WTC11 (cell line): Measurements from ENCODE around the gene FMO2. TPM values are rescaled to one million over a fixed set of nuclear protein-coding genes. Genes with fewer than 3 reads are reported as not detected.

Experiments used
- ATAC-seq: fragments of 200-7000 bp; cut with Tn5 transposase; 2 replicates; pipeline ENCODE4 v1.10.0; 2021; ENCODE audit warnings: mild to moderate bottlenecking, moderate library complexity
- CTCF ChIA-PET: fragments of 300-600 bp; sonication (Branson Sonifier 250); formaldehyde crosslinking; loops from one replicate; lab custom pipeline; 2021; ENCODE audit warnings: antibody characterized with exemption; lab: Charles Lee
- POLR2A ChIA-PET: fragments of 350-600 bp; sonication (Branson Sonifier 250); formaldehyde crosslinking; loops from one replicate; lab custom pipeline; 2021; ENCODE audit warnings: antibody characterized with exemption; lab: Charles Lee
- DNase-seq: peaks from one replicate; pipeline ENCODE4 v3.0.0; 2021; ENCODE audit warnings: low spot score
- H3K27ac Mint-ChIP-seq: 2 replicates; pipeline ENCODE4 v1.8.0; 2021; ENCODE audit warnings: mixed read lengths
- H3K27me3 Mint-ChIP-seq: 2 replicates; pipeline ENCODE4 v1.8.0; 2021; ENCODE audit warnings: low read depth, mild to moderate bottlenecking, moderate library complexity, mixed read lengths
- H3K36me3 Mint-ChIP-seq: 2 replicates; pipeline ENCODE4 v1.8.0; 2021; ENCODE audit warnings: mixed read lengths
- H3K4me1 Mint-ChIP-seq: 2 replicates; pipeline ENCODE4 v1.8.0; 2022; ENCODE audit warnings: mixed read lengths
- H3K4me3 Mint-ChIP-seq: 2 replicates; pipeline ENCODE4 v1.8.0; 2021; ENCODE audit warnings: mild to moderate bottlenecking, moderate library complexity, mixed read lengths
- H3K9me3 Mint-ChIP-seq: 2 replicates; pipeline ENCODE4 v1.8.0; 2021; ENCODE audit warnings: mixed read lengths
- CBFB ChIP-seq: sonication (generic); formaldehyde crosslinking; IDR thresholded peaks from 2 replicates; pipeline ENCODE4 v1.8.1; 2022; ENCODE audit warnings: mild to moderate bottlenecking, low read depth, missing genetic modification reagents
- CREM ChIP-seq: sonication (generic); formaldehyde crosslinking; IDR thresholded peaks from 2 replicates; pipeline ENCODE4 v1.8.1; 2022; ENCODE audit warnings: mild to moderate bottlenecking, missing genetic modification reagents, moderate library complexity
- CTCF ChIP-seq: fragments of 200-600 bp; IDR thresholded peaks from 2 replicates; pipeline ENCODE4 v1.8.0; 2022; ENCODE audit warnings: antibody characterized with exemption
- EMX1 ChIP-seq: fragments of 250-450 bp; sonication (Bioruptor Pico); IDR thresholded peaks from 2 replicates; pipeline ENCODE4 v1.8.0; 2021; ENCODE audit warnings: mild to moderate bottlenecking
- ESRRA ChIP-seq: sonication (generic); formaldehyde crosslinking; IDR thresholded peaks from 2 replicates; pipeline ENCODE4 v1.8.1; 2022; ENCODE audit warnings: mild to moderate bottlenecking, missing genetic modification reagents, borderline replicate concordance
- ETV6 ChIP-seq: sonication (generic); formaldehyde crosslinking; IDR thresholded peaks from 2 replicates; pipeline ENCODE4 v1.8.1; 2022; ENCODE audit warnings: mild to moderate bottlenecking, missing genetic modification reagents
- FOXP1 ChIP-seq: sonication (generic); formaldehyde crosslinking; IDR thresholded peaks from 2 replicates; pipeline ENCODE4 v1.8.0; 2022; ENCODE audit warnings: missing genetic modification reagents, mild to moderate bottlenecking, moderate library complexity, borderline replicate concordance
- IRF1 ChIP-seq: sonication (generic); formaldehyde crosslinking; IDR thresholded peaks from 2 replicates; pipeline ENCODE4 v1.8.0; 2023; ENCODE audit warnings: missing genetic modification reagents
- IRF2 ChIP-seq: sonication (generic); formaldehyde crosslinking; IDR thresholded peaks from 2 replicates; pipeline ENCODE4 v1.8.0; 2022; ENCODE audit warnings: low read depth, missing genetic modification reagents, borderline replicate concordance
- JAZF1 ChIP-seq: fragments of 250-450 bp; sonication (Bioruptor Pico); IDR thresholded peaks from 2 replicates; pipeline ENCODE4 v1.9.0; 2021; ENCODE audit warnings: moderate library complexity, mild to moderate bottlenecking, inconsistent platforms
- NFATC4 ChIP-seq: fragments of 250-450 bp; sonication (Bioruptor Pico); IDR thresholded peaks from 2 replicates; pipeline ENCODE4 v1.9.0; 2021; ENCODE audit warnings: mild to moderate bottlenecking
- NR1H2 ChIP-seq: sonication (generic); formaldehyde crosslinking; IDR thresholded peaks from 2 replicates; pipeline ENCODE4 v1.9.0; 2021; ENCODE audit warnings: mild to moderate bottlenecking, moderate library complexity, missing genetic modification reagents
- SOX15 ChIP-seq: fragments of 250-450 bp; sonication (Bioruptor Pico); IDR thresholded peaks from 2 replicates; pipeline ENCODE4 v1.9.0; 2021; ENCODE audit warnings: mild to moderate bottlenecking
- TEAD1 ChIP-seq: sonication (generic); formaldehyde crosslinking; IDR thresholded peaks from 2 replicates; pipeline ENCODE4 v1.8.0; 2022; ENCODE audit warnings: mild to moderate bottlenecking, missing genetic modification reagents
- TEAD4 ChIP-seq: sonication (generic); formaldehyde crosslinking; IDR thresholded peaks from 2 replicates; pipeline ENCODE4 v1.8.0; 2022; ENCODE audit warnings: mild to moderate bottlenecking, missing genetic modification reagents
- TP53 ChIP-seq: sonication (generic); formaldehyde crosslinking; IDR thresholded peaks from 2 replicates; pipeline ENCODE4 v1.8.1; 2023; ENCODE audit warnings: mild to moderate bottlenecking, missing genetic modification reagents
- USF2 ChIP-seq: sonication (generic); formaldehyde crosslinking; IDR thresholded peaks from 2 replicates; pipeline ENCODE4 v1.8.1; 2023; ENCODE audit warnings: mild to moderate bottlenecking, missing genetic modification reagents, moderate library complexity
- ZBTB21 ChIP-seq: sonication (generic); formaldehyde crosslinking; IDR thresholded peaks from 2 replicates; pipeline ENCODE4 v1.8.1; 2023; ENCODE audit warnings: mild to moderate bottlenecking, missing genetic modification reagents, borderline replicate concordance
- ZBTB43 ChIP-seq: sonication (generic); formaldehyde crosslinking; IDR thresholded peaks from 2 replicates; pipeline ENCODE4 v1.8.1; 2023; ENCODE audit warnings: mild to moderate bottlenecking, missing genetic modification reagents
- ZNF317 ChIP-seq: sonication (generic); formaldehyde crosslinking; IDR thresholded peaks from 2 replicates; pipeline ENCODE4 v1.8.1; 2023; ENCODE audit warnings: low read depth, mild to moderate bottlenecking, moderate library complexity, missing genetic modification reagents, borderline replicate concordance
- ZNF396 ChIP-seq: fragments of 250-450 bp; sonication (Bioruptor Pico); IDR thresholded peaks from 2 replicates; pipeline ENCODE4 v1.8.0; 2021; ENCODE audit warnings: mild to moderate bottlenecking, moderate library complexity, borderline replicate concordance
- ZNF416 ChIP-seq: fragments of 250-450 bp; sonication (Bioruptor Pico); IDR thresholded peaks from 2 replicates; pipeline ENCODE4 v1.9.0; 2021; ENCODE audit warnings: mild to moderate bottlenecking, inconsistent platforms
- ZNF512 ChIP-seq: sonication (generic); formaldehyde crosslinking; IDR thresholded peaks from 2 replicates; pipeline ENCODE4 v1.8.1; 2022; ENCODE audit warnings: missing genetic modification reagents, borderline replicate concordance
- total RNA-seq: library from RNA; stranded (reverse); gene quantifications from 3 replicates; pipeline ENCODE4 v1.2.3, GENCODE V29; 2021
- TF ChIP-seq, protein P1 (sequence below): sonication (generic); formaldehyde crosslinking; IDR thresholded peaks from 2 replicates; pipeline ENCODE4 v1.8.1; 2023; ENCODE audit warnings: mild to moderate bottlenecking, missing genetic modification reagents, moderate library complexity

FMO2 gene
- total RNA-seq, 1 experiment from 2014 or later = not detected

DNA sequence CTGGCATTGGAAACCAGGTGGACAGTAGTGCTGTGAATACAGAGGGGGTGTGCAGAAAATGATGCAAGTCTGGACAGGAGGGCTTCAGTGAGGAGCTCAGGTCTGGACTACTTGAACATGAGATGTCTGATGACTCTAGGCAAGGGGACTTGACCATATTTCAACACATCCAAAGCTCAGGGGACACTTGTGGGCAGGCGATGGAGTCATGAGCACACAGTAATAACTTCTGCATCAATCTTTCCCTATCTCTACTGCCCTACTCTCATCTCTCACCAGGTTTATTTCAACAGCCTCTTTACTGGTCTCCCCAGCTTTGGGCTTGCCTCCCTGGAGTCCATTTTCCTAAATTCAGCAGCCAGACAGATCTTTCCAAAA is 21.9 kb downstream of the FMO2 start (continued):
- TF ChIP-seq ZNF512 (CRISPR knock-in tag) (no peak), TEAD4 (CRISPR knock-in tag) (no peak), FOXP1 (CRISPR knock-in tag) (no peak), EMX1 (CRISPR knock-in tag) (no peak), CREM (CRISPR knock-in tag) (no peak), ZBTB21 (CRISPR knock-in tag) (no peak)

- Mint-ChIP-seq H3K27me3 (peaks cover 3% of the 10 kb centered on the region; the same call in 1 of the 2 replicates), H3K4me1 (peaks cover 27% of the 10 kb centered on the region), H3K4me3 (no peak overlapping the region)
- CTCF ChIA-PET = no interaction called here
- no peak for ATAC-seq
- no peak for TF ChIP-seq FOXP1 (CRISPR knock-in tag)
- TF ChIP-seq ZNF396 (CRISPR knock-in tag) = no peak
- TF ChIP-seq ESRRA (CRISPR knock-in tag) = no peak
- no peak for TF ChIP-seq TP53 (CRISPR knock-in tag)
- TF ChIP-seq CTCF = no peak
- TF ChIP-seq ZNF416 (CRISPR knock-in tag) = no peak
- TF ChIP-seq ZBTB43 (CRISPR knock-in tag) = no peak
- no peak for TF ChIP-seq SOX15 (CRISPR knock-in tag)
- no peak for TF ChIP-seq EMX1 (CRISPR knock-in tag)
- no peak for TF ChIP-seq USF2 (CRISPR knock-in tag)
- TF ChIP-seq ETV6 (CRISPR knock-in tag) = no peak
- TF ChIP-seq JAZF1 = no peak
- TF ChIP-seq IRF2 (CRISPR knock-in tag) = no peak
- no peak for TF ChIP-seq ZNF317 (CRISPR knock-in tag)
- TF ChIP-seq, all 79 proteins: peak for 0
- POLR2A ChIA-PET = no interaction called here
- H3K27ac Mint-ChIP-seq = no peak overlapping the region
- 0 out of 2 replicates have a peak, but pooled peaks cover 2% of the 10 kb centered on the region for H3K36me3 Mint-ChIP-seq
- DNase-seq = no peak
- H3K9me3 Mint-ChIP-seq = no peaks in the 10 kb centered on the region
Measured at GRCh38 chr1:171207377-171207776, 22.3 kb downstream of the FMO2 start.

DNA sequence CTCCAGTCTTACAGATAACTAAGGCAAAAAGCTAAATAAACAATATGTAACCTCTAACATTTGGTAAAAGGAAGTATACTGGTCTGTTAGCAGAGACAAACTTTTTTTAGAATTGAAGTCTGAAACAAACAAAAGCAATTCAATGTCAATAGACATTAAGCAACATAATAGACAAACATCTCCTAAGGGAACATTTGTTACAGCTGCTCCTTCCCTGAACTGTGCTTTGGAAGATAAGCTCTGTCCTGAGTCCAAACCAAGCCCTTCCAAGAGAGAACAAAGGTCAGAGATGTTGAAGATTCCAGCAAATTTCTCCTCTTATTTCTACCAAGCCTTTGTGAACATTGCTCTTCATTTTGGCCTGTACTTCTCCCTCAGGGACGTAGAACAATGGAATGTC is 25.3 kb downstream of the FMO2 start:
- H3K27me3 Mint-ChIP-seq = peaks cover 8% of the 10 kb centered on the region
- H3K27ac Mint-ChIP-seq = no peak overlapping the region
- H3K9me3 Mint-ChIP-seq = no peaks in the 10 kb centered on the region; the same call in 1 of the 2 replicates
- ChIA-PET POLR2A (no interaction called here), CTCF (interaction anchor here (1.4 to 2.6 kb wide), 2 partner anchors 16 to 104 kb away, joined by 4 to 14 read pairs; partner anchors contain the start of gene FMO4)
- no peak overlapping the region for H3K4me3 Mint-ChIP-seq
- no peak for DNase-seq
- peak; percentile 37 for ATAC-seq
- H3K36me3 Mint-ChIP-seq = 0 out of 2 replicates have a peak, but pooled peaks cover 2% of the 10 kb centered on the region
- peaks cover 46% of the 10 kb centered on the region for H3K4me1 Mint-ChIP-seq
- TF ChIP-seq IRF1 = no peak
- TF ChIP-seq, protein P1, sequence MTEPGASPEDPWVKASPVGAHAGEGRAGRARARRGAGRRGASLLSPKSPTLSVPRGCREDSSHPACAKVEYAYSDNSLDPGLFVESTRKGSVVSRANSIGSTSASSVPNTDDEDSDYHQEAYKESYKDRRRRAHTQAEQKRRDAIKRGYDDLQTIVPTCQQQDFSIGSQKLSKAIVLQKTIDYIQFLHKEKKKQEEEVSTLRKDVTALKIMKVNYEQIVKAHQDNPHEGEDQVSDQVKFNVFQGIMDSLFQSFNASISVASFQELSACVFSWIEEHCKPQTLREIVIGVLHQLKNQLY (CRISPR knock-in tag) = no peak
- no peak for TF ChIP-seq TEAD1 (CRISPR knock-in tag)
- no peak for TF ChIP-seq ZNF512 (CRISPR knock-in tag)
- TF ChIP-seq NR1H2 = no peak
- TF ChIP-seq FOXP1 (CRISPR knock-in tag) = no peak
- TF ChIP-seq CBFB (CRISPR knock-in tag) = no peak
- no peak for TF ChIP-seq NFATC4 (CRISPR knock-in tag)
